Panc1 (cell line): ENCODE results near the gene SLC9A8. TPM values are rescaled to one million over a fixed set of nuclear protein-coding genes. Genes with fewer than 3 reads are reported as not detected.

ENCODE experiments used
- ATAC-seq: fragments of 200-7000 bp; cut with Tn5 transposase; 2 replicates; pipeline ENCODE4 v1.9.1; 2020; ENCODE audit warnings: mild to moderate bottlenecking, moderate library complexity
- BruUV-seq: library from RNA; stranded (reverse); fragments of 400-500 nt; replicated peaks from 2 replicates; lab custom pipeline; 2021; lab: Mats Ljungman, UMichigan
- CTCF ChIA-PET: fragments of 300-600 bp; sonication (Branson Sonifier 250); formaldehyde crosslinking; loops from one replicate; lab custom pipeline; 2022; ENCODE audit warnings: antibody characterized with exemption; lab: Charles Lee
- POLR2A ChIA-PET: fragments of 300-600 bp; sonication (Branson Sonifier 250); formaldehyde crosslinking; loops from one replicate; lab custom pipeline; 2022; ENCODE audit warnings: antibody characterized with exemption; lab: Charles Lee
- DNase-seq: peaks from one replicate; pipeline ENCODE4 v3.0.0-alpha.2; 2010; ENCODE audit warnings: low read depth, low spot score
- H3K27ac ChIP-seq: 2 replicates; pipeline ENCODE4 v1.5.1; 2011; ENCODE audit warnings: mild to moderate bottlenecking, low read length, inconsistent platforms
- H3K27me3 ChIP-seq: fragments of 200-500 bp; sonication (Bioruptor generic); 2 replicates; pipeline ENCODE4 v1.6.0; 2014; ENCODE audit warnings: low read length, inconsistent platforms; ENCODE audit not compliant: control insufficient read depth, insufficient read depth
- H3K36me3 ChIP-seq: fragments of 200-500 bp; sonication (Bioruptor generic); 2 replicates; pipeline ENCODE4 v1.5.1; 2014; ENCODE audit warnings: inconsistent platforms, mild to moderate bottlenecking, low read length, moderate library complexity; ENCODE audit not compliant: control insufficient read depth, insufficient read depth
- H3K4me1 ChIP-seq: 2 replicates; pipeline ENCODE4 v1.5.1; 2011; ENCODE audit warnings: inconsistent platforms, mild to moderate bottlenecking, low read length, moderate library complexity; ENCODE audit not compliant: control insufficient read depth, insufficient read depth
- H3K4me3 ChIP-seq, 2 experiments: 2 replicates each; pipeline ENCODE4 v1.5.1; 2011 to 2012; ENCODE audit warnings: low read depth in 2 of 2, low read length in 2 of 2, mild to moderate bottlenecking in 2 of 2, inconsistent platforms in 1 of 2, moderate library complexity in 1 of 2
- H3K9me3 ChIP-seq: fragments of 200-500 bp; sonication (Bioruptor generic); 2 replicates; pipeline ENCODE4 v1.5.1; 2014; ENCODE audit warnings: low read depth, mild to moderate bottlenecking, inconsistent platforms, low read length, moderate library complexity; ENCODE audit not compliant: control insufficient read depth, insufficient read depth
- CTCF ChIP-seq: fragments of 450-650 bp; IDR thresholded peaks from 2 replicates; pipeline ENCODE4 v1.5.1; 2017; ENCODE audit warnings: mild to moderate bottlenecking
- POLR2AphosphoS5 ChIP-seq: IDR thresholded peaks from 2 replicates; pipeline ENCODE4 v1.6.1; 2012; ENCODE audit warnings: mild to moderate bottlenecking, low read depth, low read length, moderate library complexity
- REST ChIP-seq, 2 experiments: IDR thresholded peaks; 2 replicates each; pipeline ENCODE4 v1.6.1; 2011 to 2012; ENCODE audit warnings: low read depth in 2 of 2, control low read depth in 1 of 2, low read length in 1 of 2, mild to moderate bottlenecking in 1 of 2, moderate library complexity in 1 of 2; ENCODE audit not compliant: insufficient read depth in 1 of 2
- SIN3A ChIP-seq: IDR thresholded peaks from 2 replicates; pipeline ENCODE4 v1.6.1; 2012; ENCODE audit warnings: low read depth, mild to moderate bottlenecking, low read length, moderate library complexity, borderline replicate concordance; ENCODE audit not compliant: insufficient read depth
- TCF7L2 ChIP-seq: IDR thresholded peaks from 2 replicates; pipeline ENCODE4 v1.6.1; 2011; ENCODE audit warnings: mild to moderate bottlenecking, low read depth, low read length, inconsistent platforms
- in situ Hi-C: cut with HindIII; loops from 2 replicates; pipeline ENCODE4 v1.10.0; 2016; ENCODE audit warnings: low sequenced_read_pairs, low pct_unique_long_range_greater_than_20kb
- intact Hi-C: fragments of 100-400 bp; cut with micrococcal nuclease; formaldehyde crosslinking; loops from one replicate; pipeline ENCODE4 v1.10.0; 2022; ENCODE audit not compliant: unreplicated experiment
- total RNA-seq: library from RNA; stranded (reverse); gene quantifications from one replicate; pipeline ENCODE4 v1.2.1, GENCODE V29; 2021; ENCODE audit not compliant: unreplicated experiment

Gene SLC9A8
- total RNA-seq, 1 experiment from 2014 or later: 6.7 TPM

- in situ Hi-C loops: no loop called here
- CTCF ChIA-PET: no interaction called here
- Histone ChIP-seq H3K27ac (no peak overlapping the region), H3K4me3 (no peak overlapping the region), H3K27me3 (no peaks in the 10 kb centered on the region), H3K36me3 (no peaks in the 10 kb centered on the region), H3K9me3 (no peaks in the 10 kb centered on the region), H3K4me1 (no peaks in the 10 kb centered on the region)
- DNase-seq: no peak
- no peak for TF ChIP-seq SIN3A
- TF ChIP-seq REST (IDR thresholded peaks at IDR 0.05; ENCODE audit: insufficient read depth in 1 of 2, low read depth in 2 of 2, low read length in 1 of 2): no peak
- no peak for TF ChIP-seq POLR2AphosphoS5
- TF ChIP-seq CTCF: no peak
- no peak for TF ChIP-seq TCF7L2
- ATAC-seq: no peak
- no TSS peak for BruUV-seq
- POLR2A ChIA-PET: interaction anchor here (0.5 kb wide), 1 partner anchor 22 kb away, joined by 4 read pairs; no protein-coding TSS in a partner anchor
- intact Hi-C loops: no loop called here
Observed at GRCh38 chr20:49851991-49852390, 39.4 kb downstream of the SLC9A8 start.

DNA sequence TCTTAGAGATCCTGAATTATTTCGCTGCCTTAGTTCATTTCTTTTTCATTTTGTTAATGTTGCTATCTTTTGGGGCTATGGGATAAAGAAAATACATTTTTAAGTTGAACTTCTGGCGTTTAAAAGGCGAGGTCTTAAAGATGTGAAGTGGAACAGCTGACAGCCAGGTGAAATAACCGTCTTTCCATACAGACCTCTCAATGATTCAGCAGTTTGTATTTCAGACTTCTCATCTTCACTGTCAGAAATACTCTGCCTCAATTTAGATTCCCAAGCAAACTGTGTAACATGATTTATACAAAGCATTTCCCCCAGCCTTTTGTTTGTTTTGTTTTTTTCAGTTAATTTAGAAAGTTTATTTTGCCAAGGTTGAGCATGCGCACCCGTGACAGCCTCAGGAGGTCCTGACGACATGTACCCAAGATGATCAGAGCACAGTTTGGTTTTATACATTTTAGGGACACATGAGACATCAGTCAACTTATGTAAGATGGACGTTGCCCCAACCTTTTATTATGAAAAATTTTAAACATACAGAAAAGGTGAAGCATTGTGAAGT is 40.0 kb downstream of the SLC9A8 start:
- in situ Hi-C loops (no loop called here), intact Hi-C loops (no loop called here)
- Histone ChIP-seq H3K9me3 (no peaks in the 10 kb centered on the region), H3K36me3 (no peaks in the 10 kb centered on the region), H3K4me1 (no peaks in the 10 kb centered on the region), H3K27me3 (no peaks in the 10 kb centered on the region), H3K27ac (no peak overlapping the region), H3K4me3 (no peak overlapping the region)
- CTCF ChIA-PET: no interaction called here
- POLR2A ChIA-PET: no interaction called here
- BruUV-seq: no TSS peak
- TF ChIP-seq CTCF (no peak), REST (IDR thresholded peaks at IDR 0.05; ENCODE audit: insufficient read depth in 1 of 2, low read depth in 2 of 2, low read length in 1 of 2) (no peak), SIN3A (no peak), TCF7L2 (no peak), POLR2AphosphoS5 (no peak)
- no peak for ATAC-seq
- no peak for DNase-seq
